Measurements from ENCODE around the gene LYSMD2.

Gene LYSMD2

GRCh38 chr15:51699373-51699772 lies 38.1 kb downstream of the LYSMD2 start:
- Mint-ChIP-seq H3K27ac (no peak overlapping the region), H3K4me1 (no peaks in the 10 kb centered on the region), H3K36me3 (ENCODE audit: low read depth) (no peaks in the 10 kb centered on the region), H3K27me3 (ENCODE audit: low read depth) (peaks cover 9% of the 10 kb centered on the region), H3K9me3 (no peaks in the 10 kb centered on the region), H3K4me3 (no peak overlapping the region)
- no peak for TF ChIP-seq CTCF (IDR thresholded peaks at IDR 0.05; ENCODE audit: unreplicated experiment in 3 of 3)

- peaks cover 18% of the 10 kb centered on the region for H3K27me3 Mint-ChIP-seq (ENCODE audit: low read depth)
- no peak overlapping the region for H3K27ac Mint-ChIP-seq
- H3K9me3 Mint-ChIP-seq, result no peaks in the 10 kb centered on the region
- H3K4me1 Mint-ChIP-seq, result no peaks in the 10 kb centered on the region
- TF ChIP-seq CTCF (IDR thresholded peaks at IDR 0.05; ENCODE audit: unreplicated experiment in 3 of 3), result no peak
- H3K36me3 Mint-ChIP-seq (ENCODE audit: low read depth), result no peaks in the 10 kb centered on the region
- no peak overlapping the region for H3K4me3 Mint-ChIP-seq
Measured at GRCh38 chr15:51697163-51697562, 40.3 kb downstream of the LYSMD2 start.

GRCh38 chr15:51696566-51696965 lies 40.9 kb downstream of the LYSMD2 start:
- Mint-ChIP-seq H3K27ac (no peak overlapping the region), H3K27me3 (ENCODE audit: low read depth) (peaks cover 20% of the 10 kb centered on the region), H3K9me3 (no peaks in the 10 kb centered on the region), H3K4me1 (no peaks in the 10 kb centered on the region), H3K36me3 (ENCODE audit: low read depth) (no peaks in the 10 kb centered on the region), H3K4me3 (no peak overlapping the region)
- TF ChIP-seq CTCF (IDR thresholded peaks at IDR 0.05; ENCODE audit: unreplicated experiment in 3 of 3), result no peak

- Mint-ChIP-seq H3K27ac (no peak overlapping the region), H3K9me3 (no peaks in the 10 kb centered on the region), H3K36me3 (ENCODE audit: low read depth) (no peaks in the 10 kb centered on the region), H3K4me1 (no peaks in the 10 kb centered on the region), H3K4me3 (no peak overlapping the region), H3K27me3 (ENCODE audit: low read depth) (peaks cover 26% of the 10 kb centered on the region)
- no peak for TF ChIP-seq CTCF (IDR thresholded peaks at IDR 0.05; ENCODE audit: unreplicated experiment in 3 of 3)
Measured at GRCh38 chr15:51692154-51692553, 45.3 kb downstream of the LYSMD2 start.

GRCh38 chr15:51688863-51689262 lies 48.6 kb downstream of the LYSMD2 start:
- H3K4me3 Mint-ChIP-seq, result no peak overlapping the region
- no peaks in the 10 kb centered on the region for H3K9me3 Mint-ChIP-seq

More at GRCh38 chr15:51688863-51689262, 48.6 kb downstream of the LYSMD2 start:
- Mint-ChIP-seq H3K36me3 (ENCODE audit: low read depth) (no peaks in the 10 kb centered on the region), H3K4me1 (no peaks in the 10 kb centered on the region), H3K27ac (no peak overlapping the region), H3K27me3 (ENCODE audit: low read depth) (peaks cover 37% of the 10 kb centered on the region)
- no peak for TF ChIP-seq CTCF (IDR thresholded peaks at IDR 0.05; ENCODE audit: unreplicated experiment in 3 of 3)

Measured in nephron (organoid).